ENCODE data around the gene RO60. TPM values are rescaled to one million over a fixed set of nuclear protein-coding genes. Genes with fewer than 3 reads are reported as not detected.
A peak's percentile ranks its signal among the peaks of the same experiment; 100 is the strongest.

Gene RO60
- total and polyA plus RNA-seq, 3 donors from 2014 or later, result 26.7 to 96.3 (median 95.8) TPM

- Histone ChIP-seq H3K9me3 (no peaks in the 10 kb centered on the region), H3K27ac (peak overlapping the region; percentile 95 to 97), H3K27me3 (no peaks in the 10 kb centered on the region), H3K4me3 (peak overlapping the region; percentile 91 to 96), H3K36me3 (ENCODE audit: low read depth, missing control alignments) (no peaks in the 10 kb centered on the region), H3K4me1 (peaks cover 21% of the 10 kb centered on the region)
- DNase-seq, result no peak
- intact Hi-C loops (cut with DNase I; ENCODE audit: low total_unique reads), result no loop called here
- TF ChIP-seq POLR2A (IDR thresholded peaks at IDR 0.05), result no peak
- no peak for TF ChIP-seq CTCF (IDR thresholded peaks at IDR 0.05)
- WGBS, 2 donors, result 3 to 5% methylated on average over 4 of the region's 4 CpGs
These were observed 994 bp downstream of the RO60 start for GRCh38 chr1:193060406-193060805.

- intact Hi-C loops (cut with DNase I; ENCODE audit: low total_unique reads), result no loop called here
- H3K27ac ChIP-seq, result peak overlapping the region in 1 of 2 donors; percentile 97
These were observed 1.5 kb downstream of the RO60 start for GRCh38 chr1:193060938-193061337.

GRCh38 chr1:193062698-193063463 is 3.5 kb downstream of the RO60 start:
- intact Hi-C loops (cut with DNase I; ENCODE audit: low total_unique reads), result no loop called here
- no peaks in the 10 kb centered on the region for H3K9me3 ChIP-seq

More at GRCh38 chr1:193060938-193061337, 1.5 kb downstream of the RO60 start:
- DNase-seq, result peak; percentile 22
- TF ChIP-seq CTCF (IDR thresholded peaks at IDR 0.05), result no peak
- no peak for TF ChIP-seq POLR2A (IDR thresholded peaks at IDR 0.05)
- Histone ChIP-seq H3K4me3 (peak overlapping the region in 1 of 2 donors; percentile 96), H3K36me3 (ENCODE audit: low read depth, missing control alignments) (no peaks in the 10 kb centered on the region), H3K4me1 (peaks cover 21% of the 10 kb centered on the region), H3K9me3 (no peaks in the 10 kb centered on the region), H3K27me3 (no peaks in the 10 kb centered on the region)
- WGBS, 2 donors, result 3 to 7% methylated on average over 2 of the region's 2 CpGs

GRCh38 chr1:193065954-193066353 is 6.5 kb downstream of the RO60 start:
- no peak for DNase-seq
- no peak for TF ChIP-seq CTCF (IDR thresholded peaks at IDR 0.05)
- no peak for TF ChIP-seq POLR2A (IDR thresholded peaks at IDR 0.05)
- intact Hi-C loops (cut with DNase I; ENCODE audit: low total_unique reads), result no loop called here
- Histone ChIP-seq H3K9me3 (no peaks in the 10 kb centered on the region), H3K4me3 (no peak overlapping the region), H3K27me3 (no peaks in the 10 kb centered on the region), H3K36me3 (ENCODE audit: low read depth, missing control alignments) (no peaks in the 10 kb centered on the region), H3K27ac (no peak overlapping the region), H3K4me1 (peaks cover 6% of the 10 kb centered on the region)

More at GRCh38 chr1:193062698-193063463, 3.5 kb downstream of the RO60 start:
- no peaks in the 10 kb centered on the region for H3K27me3 ChIP-seq
- TF ChIP-seq POLR2A (IDR thresholded peaks at IDR 0.05) (no peak), CTCF (IDR thresholded peaks at IDR 0.05) (no peak)
- DNase-seq, result no peak
- peaks cover 14% of the 10 kb centered on the region for H3K4me1 ChIP-seq
- 84 to 92% methylated on average over 4 of the region's 4 CpGs for WGBS, 2 donors
- no peaks in the 10 kb centered on the region for H3K36me3 ChIP-seq (ENCODE audit: low read depth, missing control alignments)
- no peak overlapping the region for H3K4me3 ChIP-seq
- H3K27ac ChIP-seq, result no peak overlapping the region

- no peaks in the 10 kb centered on the region for H3K9me3 ChIP-seq
- intact Hi-C loops (cut with DNase I; ENCODE audit: low total_unique reads), result no loop called here
- no peak overlapping the region for H3K4me3 ChIP-seq
- WGBS, 2 donors, result 89 to 92% methylated on average over 4 of the region's 4 CpGs
- H3K4me1 ChIP-seq, result no peaks in the 10 kb centered on the region
- no peak overlapping the region for H3K27ac ChIP-seq
- no peak for DNase-seq
- H3K36me3 ChIP-seq (ENCODE audit: low read depth, missing control alignments), result no peaks in the 10 kb centered on the region
- TF ChIP-seq CTCF (IDR thresholded peaks at IDR 0.05), result no peak
- H3K27me3 ChIP-seq, result no peaks in the 10 kb centered on the region
These were observed 7.2 kb downstream of the RO60 start for GRCh38 chr1:193066606-193067005.
